ENCODE measurements around the gene BIRC6. TPM values are rescaled to one million over a fixed set of nuclear protein-coding genes. Genes with fewer than 3 reads are reported as not detected.

BIRC6 gene
- total RNA-seq, 1 donor from 2014 or later, result 82.4 TPM

GRCh38 chr2:32623311-32623706, 266.5 kb downstream of the BIRC6 start:
- Mint-ChIP-seq H3K27ac (no peak overlapping the region), H3K9me3 (no peaks in the 10 kb centered on the region), H3K27me3 (peaks cover 4% of the 10 kb centered on the region), H3K4me3 (no peak overlapping the region), H3K36me3 (peaks cover 13% of the 10 kb centered on the region), H3K4me1 (ENCODE audit: unreplicated experiment) (peaks cover 4% of the 10 kb centered on the region)
- TF ChIP-seq CTCF (conservative IDR thresholded peaks at IDR 0.05), result no peak
- DNase-seq (ENCODE audit: extremely low spot score, unreplicated experiment), result no peak

- peaks cover 7% of the 10 kb centered on the region for H3K4me1 Mint-ChIP-seq (ENCODE audit: unreplicated experiment)
- no peak for TF ChIP-seq CTCF (conservative IDR thresholded peaks at IDR 0.05)
- H3K9me3 Mint-ChIP-seq, result no peaks in the 10 kb centered on the region
- H3K36me3 Mint-ChIP-seq, result peaks cover 13% of the 10 kb centered on the region
- peaks cover 4% of the 10 kb centered on the region for H3K27me3 Mint-ChIP-seq
- H3K4me3 Mint-ChIP-seq, result no peak overlapping the region
- no peak for DNase-seq (ENCODE audit: extremely low spot score, unreplicated experiment)
- H3K27ac Mint-ChIP-seq, result no peak overlapping the region
These were observed 268.0 kb downstream of the BIRC6 start for GRCh38 chr2:32624812-32625211.

GRCh38 chr2:32626639-32627221, 269.9 kb downstream of the BIRC6 start:
- Mint-ChIP-seq H3K27me3 (peaks cover 4% of the 10 kb centered on the region), H3K4me3 (peak overlapping the region; percentile 94), H3K36me3 (peaks cover 8% of the 10 kb centered on the region), H3K27ac (no peak overlapping the region), H3K4me1 (ENCODE audit: unreplicated experiment) (peaks cover 7% of the 10 kb centered on the region), H3K9me3 (no peaks in the 10 kb centered on the region)
- DNase-seq (ENCODE audit: extremely low spot score, unreplicated experiment), result no peak
- no peak for TF ChIP-seq CTCF (conservative IDR thresholded peaks at IDR 0.05)

GRCh38 chr2:32627441-32627813, 270.6 kb downstream of the BIRC6 start:
- DNase-seq (ENCODE audit: extremely low spot score, unreplicated experiment), result no peak

GRCh38 chr2:32627814-32628579, 271.2 kb downstream of the BIRC6 start, which contains the start of gene TTC27:
TTC27 (plus strand) TSS chr2:32628050; CDS start chr2:32628293, 243 bp downstream.
- H3K27me3 Mint-ChIP-seq, result peaks cover 4% of the 10 kb centered on the region
- peak within 1 kb of the TSS; percentile 81 for H3K27ac Mint-ChIP-seq
- no peaks in the 10 kb centered on the region for H3K36me3 Mint-ChIP-seq
- peak within 1 kb of the TSS; percentile 94 for H3K4me3 Mint-ChIP-seq
- H3K9me3 Mint-ChIP-seq, result no peaks in the 10 kb centered on the region
- peak; percentile 93 for DNase-seq (ENCODE audit: extremely low spot score, unreplicated experiment)
- H3K4me1 Mint-ChIP-seq (ENCODE audit: unreplicated experiment), result peaks cover 7% of the 10 kb centered on the region
- no peak for TF ChIP-seq CTCF (conservative IDR thresholded peaks at IDR 0.05)

More at GRCh38 chr2:32627441-32627813, 270.6 kb downstream of the BIRC6 start:
- peaks cover 4% of the 10 kb centered on the region for H3K27me3 Mint-ChIP-seq
- peak; percentile 50 for TF ChIP-seq CTCF (conservative IDR thresholded peaks at IDR 0.05)
- H3K9me3 Mint-ChIP-seq, result no peaks in the 10 kb centered on the region
- peaks cover 3% of the 10 kb centered on the region for H3K36me3 Mint-ChIP-seq
- peaks cover 7% of the 10 kb centered on the region for H3K4me1 Mint-ChIP-seq (ENCODE audit: unreplicated experiment)
- H3K27ac Mint-ChIP-seq, result peak overlapping the region; percentile 81
- H3K4me3 Mint-ChIP-seq, result peak overlapping the region; percentile 94
